Daoy (cell line): Measurements from ENCODE around the gene YAF2. TPM values are rescaled to one million over a fixed set of nuclear protein-coding genes. Genes with fewer than 3 reads are reported as not detected.

Experiments used
- total RNA-seq: library from RNA; depleted of rRNA; stranded (reverse); fragments of >200 nt; shearing (Covaris generic); gene quantifications from 2 replicates; pipeline ENCODE4 v1.2.3, GENCODE V29; 2014; rRNA removed

The YAF2 gene
- total RNA-seq, 1 experiment from 2014 or later, result 16.7 TPM

Other genes with a start within 250 kb of the YAF2 start
- gene GXYLT1, start 93.4 kb downstream of the YAF2 start, total RNA-seq, result 28.8 and 29.9 TPM in 2 replicates
- gene ZCRB1, start 87.8 kb upstream of the YAF2 start, total RNA-seq, result 52.9 and 64.9 TPM in 2 replicates
- 84.1 and 91.9 TPM in 2 replicates for gene PPHLN1, start 87.9 kb upstream of the YAF2 start, total RNA-seq